Body of pancreas (tissue), 4 donors: Measurements from ENCODE around the gene CD55.

ENCODE experiments used
- CTCF ChIP-seq, 7 experiments: fragments of 450-650 bp in 4 of 7; fragments of 200-600 bp in 3 of 7; sonication (generic) in 3 of 7; IDR thresholded peaks; one replicate each; pipeline ENCODE4 v1.5.1; 2016 to 2019; ENCODE audit warnings: antibody characterized with exemption in 7 of 7
- POLR2A ChIP-seq, 3 donors: fragments of 450-650 bp; IDR thresholded peaks; one replicate each; pipeline ENCODE4 v1.6.1; 2016; ENCODE audit warnings: antibody characterized with exemption in 3 of 3, mild to moderate bottlenecking in 2 of 3

GRCh38 chr1:207321079-207321789 lies at the start of gene CD55:
- peak in 4 of 7 experiments; percentile 25 to 34 (median 28) for TF ChIP-seq CTCF (IDR thresholded peaks at IDR 0.05)
- TF ChIP-seq POLR2A (IDR thresholded peaks at IDR 0.05): peak; percentile 89 to 95 (median 93)
